Subcutaneous adipose tissue (tissue), 4 donors: Measurements from ENCODE around the gene KDM2B. TPM values are rescaled to one million over a fixed set of nuclear protein-coding genes. Genes with fewer than 3 reads are reported as not detected.

ENCODE experiments used
- total RNA-seq, 4 donors: library from RNA; depleted of rRNA; stranded (reverse); fragments of >200 nt; gene quantifications; one replicate each; pipeline ENCODE4 v1.1.0, GENCODE V29; 2016
- TF ChIP-seq, protein P1 (sequence below): fragments of 450-650 bp; IDR thresholded peaks from one replicate; pipeline ENCODE4 v1.5.1; 2016; ENCODE audit warnings: low read depth, mild to moderate bottlenecking, control low read depth, antibody characterized with exemption, moderate library complexity

The KDM2B gene
- total RNA-seq, 4 donors from 2014 or later = 13.9 to 22.6 (median 16.2) TPM

DNA sequence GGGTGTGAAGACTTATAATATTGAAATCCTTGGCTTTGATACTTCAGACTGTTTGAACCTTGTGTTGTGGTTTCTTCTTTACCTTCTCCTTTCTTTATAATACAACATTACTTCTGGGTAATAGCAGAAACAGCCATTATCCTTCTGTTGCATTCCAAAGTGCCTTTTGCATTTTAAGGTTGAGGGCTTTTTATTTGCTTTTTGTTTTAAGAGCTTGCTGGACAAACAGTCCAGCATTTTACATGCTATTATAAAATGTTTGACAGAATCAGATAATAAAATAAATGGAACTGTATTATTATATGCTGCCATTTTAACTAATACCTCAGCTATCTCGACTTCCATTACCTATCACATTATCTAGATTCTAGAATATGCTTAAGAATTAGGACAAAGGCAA, 166.9 kb downstream of the KDM2B start:
- TF ChIP-seq, protein P1, sequence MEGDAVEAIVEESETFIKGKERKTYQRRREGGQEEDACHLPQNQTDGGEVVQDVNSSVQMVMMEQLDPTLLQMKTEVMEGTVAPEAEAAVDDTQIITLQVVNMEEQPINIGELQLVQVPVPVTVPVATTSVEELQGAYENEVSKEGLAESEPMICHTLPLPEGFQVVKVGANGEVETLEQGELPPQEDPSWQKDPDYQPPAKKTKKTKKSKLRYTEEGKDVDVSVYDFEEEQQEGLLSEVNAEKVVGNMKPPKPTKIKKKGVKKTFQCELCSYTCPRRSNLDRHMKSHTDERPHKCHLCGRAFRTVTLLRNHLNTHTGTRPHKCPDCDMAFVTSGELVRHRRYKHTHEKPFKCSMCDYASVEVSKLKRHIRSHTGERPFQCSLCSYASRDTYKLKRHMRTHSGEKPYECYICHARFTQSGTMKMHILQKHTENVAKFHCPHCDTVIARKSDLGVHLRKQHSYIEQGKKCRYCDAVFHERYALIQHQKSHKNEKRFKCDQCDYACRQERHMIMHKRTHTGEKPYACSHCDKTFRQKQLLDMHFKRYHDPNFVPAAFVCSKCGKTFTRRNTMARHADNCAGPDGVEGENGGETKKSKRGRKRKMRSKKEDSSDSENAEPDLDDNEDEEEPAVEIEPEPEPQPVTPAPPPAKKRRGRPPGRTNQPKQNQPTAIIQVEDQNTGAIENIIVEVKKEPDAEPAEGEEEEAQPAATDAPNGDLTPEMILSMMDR = no peak

DNA sequence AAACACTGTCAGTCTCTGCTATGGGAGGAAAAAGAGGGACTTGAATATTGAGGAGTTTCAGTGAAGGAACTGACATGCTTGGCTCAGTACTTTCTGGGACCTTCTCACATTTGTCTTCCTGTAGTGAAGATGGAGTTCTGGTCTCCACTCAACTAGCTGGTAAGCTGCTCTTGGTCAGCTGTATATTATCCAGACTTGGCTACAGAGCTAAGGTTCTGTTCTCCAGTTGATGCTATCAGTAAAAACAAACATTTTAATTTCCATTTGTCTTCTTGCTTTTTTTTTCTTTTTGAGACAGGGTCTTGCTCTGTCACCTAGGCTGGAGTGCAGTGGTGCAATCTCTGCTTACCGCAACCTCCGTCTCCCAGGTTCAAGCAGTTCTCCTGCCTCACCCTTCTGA, 175.6 kb downstream of the KDM2B start:
- TF ChIP-seq, protein P1 = no peak

DNA sequence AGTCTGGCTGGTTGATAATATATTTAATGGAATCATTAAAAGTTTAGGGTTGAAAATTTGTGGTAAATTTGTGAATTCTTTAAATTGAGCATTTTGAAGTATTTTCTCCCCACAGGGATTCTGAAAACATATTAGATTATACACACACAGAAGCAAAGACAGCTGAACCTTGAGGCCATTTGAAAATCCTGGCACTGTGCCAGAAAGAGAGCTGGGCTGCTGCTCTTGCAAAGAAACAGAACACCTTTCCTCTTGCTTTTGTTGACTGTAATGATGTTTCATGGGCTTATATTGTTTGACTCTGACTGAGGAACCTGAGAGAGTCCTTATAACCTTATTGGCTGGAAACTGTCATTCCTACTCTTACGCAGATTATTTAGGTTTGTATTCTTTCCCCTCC, 176.1 kb downstream of the KDM2B start:
- TF ChIP-seq, protein P1 = no peak

DNA sequence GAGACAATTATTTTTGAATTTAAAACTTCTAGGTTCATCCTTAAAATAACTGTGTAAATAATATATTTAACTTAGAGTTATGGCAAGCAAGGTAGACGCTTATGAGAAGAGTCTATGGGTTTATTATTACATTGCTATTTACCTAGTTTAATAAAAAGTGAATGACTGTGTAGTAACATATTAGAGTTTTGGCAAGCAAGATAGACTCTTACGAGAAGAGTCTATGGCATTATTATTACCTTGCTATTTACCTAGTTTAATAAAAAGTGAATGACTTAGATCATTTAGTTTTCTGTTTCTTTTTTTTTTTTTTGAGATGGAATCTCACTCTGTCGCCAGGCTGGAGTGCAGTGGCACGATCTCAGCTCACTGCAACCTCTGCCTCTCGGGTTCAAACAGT, 177.1 kb downstream of the KDM2B start:
- TF ChIP-seq, protein P1 = no peak

DNA sequence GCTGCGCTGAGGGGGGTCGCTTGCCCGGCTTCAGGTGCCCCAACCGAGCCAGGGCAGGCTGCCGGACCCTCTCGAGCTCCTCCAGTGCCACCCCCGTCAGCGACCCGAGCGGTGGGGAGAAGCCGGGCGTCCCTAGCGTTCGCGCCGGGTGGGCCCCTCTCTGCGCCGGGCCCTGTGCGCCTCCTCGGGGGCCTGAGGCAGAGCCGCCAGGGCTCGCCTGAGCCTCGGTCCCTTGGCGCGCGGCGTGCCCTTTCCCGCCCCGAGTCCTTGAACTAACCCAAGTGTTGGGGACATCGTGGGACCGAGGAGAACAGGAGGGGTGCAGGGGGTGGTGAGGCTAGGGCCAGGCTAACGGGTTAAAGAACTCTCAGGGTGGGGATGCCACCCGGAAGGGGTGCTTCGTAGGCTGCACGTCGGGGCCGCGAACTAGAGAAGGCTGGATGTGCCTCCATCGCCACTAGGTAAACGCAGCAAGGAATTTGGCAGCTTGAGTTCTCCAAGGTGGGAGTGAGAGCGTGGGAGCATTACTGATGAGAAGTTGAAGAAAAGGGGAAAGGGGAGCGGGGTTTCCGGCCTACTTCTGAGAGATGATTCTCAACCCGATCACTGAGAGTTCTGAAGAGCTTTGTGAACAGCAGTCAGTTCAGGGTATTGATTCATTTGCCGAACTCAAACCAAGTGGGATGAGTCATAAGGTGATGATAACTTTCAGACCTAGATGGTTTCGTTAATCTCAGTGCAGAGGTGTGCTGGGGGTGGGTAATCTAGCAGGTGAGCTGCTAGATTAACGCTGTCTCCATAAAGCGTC, 180.3 kb downstream of the KDM2B start:
- TF ChIP-seq, protein P1 = no peak

DNA sequence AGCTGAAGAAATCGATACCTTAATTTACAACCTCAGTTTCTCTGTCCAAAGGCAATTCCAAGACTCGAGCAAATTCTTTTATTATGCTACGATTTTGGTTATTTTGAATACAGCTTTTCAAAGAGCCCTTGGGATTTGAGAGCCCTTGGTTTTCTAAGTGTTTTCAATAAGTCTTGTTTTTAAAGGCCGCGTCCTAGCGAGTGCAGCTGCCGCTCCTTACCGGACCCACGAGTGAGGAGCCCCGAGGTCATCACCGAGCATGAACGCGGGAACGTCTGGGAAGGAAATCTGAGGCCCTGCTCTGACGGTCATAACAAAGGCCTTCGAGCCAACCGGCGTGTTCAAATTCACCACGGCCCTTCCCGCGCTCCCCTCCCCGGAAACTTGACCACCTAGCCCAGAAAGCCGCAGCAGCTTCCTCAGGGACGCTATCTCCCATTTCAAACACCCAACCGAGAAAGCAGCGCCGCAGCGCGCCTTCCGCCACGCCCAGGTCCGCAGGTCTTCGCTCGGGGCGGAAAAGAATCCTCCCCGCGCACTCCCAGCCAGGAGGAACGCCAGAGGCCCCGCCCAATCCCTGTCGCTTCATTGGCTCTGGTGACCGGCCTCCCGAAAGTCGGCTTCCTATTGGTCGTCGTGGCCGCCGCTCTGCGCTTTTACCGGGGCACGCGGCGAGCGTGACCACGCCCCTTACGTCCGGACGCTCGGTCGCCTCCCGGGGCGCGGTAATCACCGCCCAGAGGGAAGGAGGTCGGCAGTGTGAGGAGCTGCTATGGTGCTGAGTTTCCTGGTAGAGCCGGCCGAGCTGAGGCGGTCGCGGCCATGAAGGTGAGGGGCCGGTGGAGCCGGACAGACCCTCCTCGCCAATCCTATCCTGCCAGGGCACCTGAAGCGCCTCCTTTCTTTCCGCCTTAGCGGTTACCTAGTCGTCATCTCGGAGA, 181.2 kb downstream of the KDM2B start, which contains the start of gene RNF34:
RNF34 (plus strand) TSS at position 728 of the 941 bp plus-strand sequence; CDS start at position 823, 95 bp downstream.
- TF ChIP-seq, protein P1 = no peak

DNA sequence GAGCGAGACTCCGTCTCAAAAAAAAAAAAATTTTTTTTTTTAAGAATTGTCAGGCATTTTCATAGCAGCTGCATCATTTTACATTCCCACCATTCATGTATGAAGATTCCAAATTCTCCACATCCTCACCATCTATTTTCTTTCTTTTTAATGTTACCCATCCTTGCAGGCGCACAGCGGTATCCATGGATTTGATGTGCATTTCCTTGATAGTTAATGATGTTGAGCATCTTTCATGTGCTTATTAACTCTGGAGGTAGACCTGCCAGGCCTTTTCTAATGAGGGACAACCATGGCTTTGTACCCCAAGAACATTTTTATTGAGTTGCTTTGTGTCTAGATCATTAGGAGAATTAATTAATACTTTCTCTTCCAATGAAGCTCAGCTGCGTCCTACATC, 182.5 kb downstream of the KDM2B start:
- TF ChIP-seq, protein P1 = no peak
